Measurements from ENCODE around the gene NACC2. TPM values are rescaled to one million over a fixed set of nuclear protein-coding genes. Genes with fewer than 3 reads are reported as not detected.

The NACC2 gene
- total and polyA plus RNA-seq, 2 of the 8 experiments (the other 6 are each of a cell fraction or from before 2014, with no cell fraction given), result 8.3 to 14.0 TPM

GRCh38 chr9:135973277-135974219, 121.5 kb downstream of the NACC2 start (continued):
- no peak for TF ChIP-seq E2F6 (IDR thresholded peaks at IDR 0.05)
- no peak for TF ChIP-seq HDAC2 (IDR thresholded peaks at IDR 0.05; ENCODE audit: borderline replicate concordance in 1 of 2, low read depth in 2 of 2, low read length in 2 of 2)
- TF ChIP-seq FOSL1 (IDR thresholded peaks at IDR 0.05; ENCODE audit: insufficient read depth, low read depth, low read length), result no peak
- TF ChIP-seq HDAC6 (IDR thresholded peaks at IDR 0.05; ENCODE audit: low read depth, low read length), result no peak
